ENCODE results near the gene ATG4B.

ATG4B gene

DNA sequence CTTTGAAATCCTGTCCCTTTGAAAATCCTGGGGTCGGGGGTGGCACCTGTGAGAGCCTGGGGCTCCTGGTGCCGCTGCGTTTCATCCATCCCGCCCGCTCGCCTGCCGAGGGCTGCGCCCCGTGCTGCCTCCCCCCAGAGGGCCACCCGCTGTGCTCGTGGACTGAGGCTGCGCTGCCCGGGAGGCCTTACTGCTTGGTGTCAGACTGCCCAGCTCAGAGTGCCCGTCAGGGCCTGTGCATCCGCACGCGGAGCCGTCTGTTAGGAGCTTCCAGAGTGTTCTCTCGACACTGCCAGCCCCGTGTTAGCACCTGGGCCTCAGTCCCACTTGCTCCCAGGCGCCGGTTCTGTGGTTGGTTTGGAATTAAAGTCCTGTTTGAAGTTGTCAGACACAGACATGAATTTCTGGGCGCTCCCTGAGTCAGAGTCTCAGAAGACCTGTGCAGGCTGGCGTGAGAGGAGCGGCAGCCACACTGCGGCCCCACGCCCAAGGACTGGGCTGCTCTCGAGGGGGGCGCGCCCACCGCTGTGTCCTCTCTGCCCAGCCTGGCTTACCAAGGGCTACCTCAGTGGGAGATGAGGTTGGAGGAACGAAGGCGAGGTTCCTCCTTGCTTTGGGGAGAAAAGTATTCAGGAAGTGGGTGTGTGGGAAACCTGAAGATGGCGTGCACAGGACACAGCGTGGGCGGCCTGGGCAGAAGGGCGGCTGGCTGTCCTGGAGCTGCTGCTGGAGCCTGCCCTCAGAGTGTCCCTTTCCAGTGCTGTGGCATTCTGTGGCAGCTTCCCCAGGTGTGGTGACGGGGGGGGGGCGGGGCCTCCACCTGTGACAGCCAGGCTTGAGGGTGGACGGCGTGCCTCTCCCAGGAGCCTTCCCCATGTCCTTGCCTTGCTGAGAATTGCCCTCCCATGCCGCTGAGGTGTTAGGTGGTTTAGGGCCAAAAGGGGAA lies 35.0 kb downstream of the ATG4B start:
- H3K36me3 Mint-ChIP-seq = peaks cover 12% of the 10 kb centered on the region
- H3K27ac Mint-ChIP-seq = no peak overlapping the region
- ATAC-seq (ENCODE audit: low read depth) = no peak

DNA sequence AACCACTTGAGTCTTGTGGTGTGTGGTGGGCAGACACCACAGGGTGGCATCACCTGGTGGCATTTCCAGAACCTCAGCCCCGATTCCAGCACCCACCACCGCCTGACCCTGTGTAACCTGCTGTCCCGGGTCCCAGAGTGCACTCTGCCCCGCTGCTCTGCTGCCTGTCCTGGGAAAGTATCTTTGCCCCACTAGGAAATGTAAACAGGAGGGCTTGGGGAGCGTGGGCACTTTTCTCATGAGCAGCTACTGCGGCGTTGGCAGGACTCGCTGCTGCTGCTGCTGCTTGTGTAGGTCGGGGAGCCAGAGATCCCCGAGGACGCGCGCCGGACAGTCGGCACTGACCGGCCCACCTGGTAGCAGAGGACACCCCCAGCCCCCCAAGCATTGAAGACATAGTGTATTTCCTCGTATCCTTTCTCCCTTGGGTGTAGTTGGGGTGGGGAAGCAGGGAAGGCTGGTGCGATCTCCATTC lies 35.7 kb downstream of the ATG4B start:
- H3K4me3 Mint-ChIP-seq = no peak overlapping the region
- no peaks in the 10 kb centered on the region for H3K27me3 Mint-ChIP-seq
- ATAC-seq (ENCODE audit: low read depth) (no peak), DNase-seq (ENCODE audit: low spot score in 2 of 2) (no peak)
- H3K4me1 Mint-ChIP-seq = no peaks in the 10 kb centered on the region
- peaks cover 7% of the 10 kb centered on the region for H3K36me3 Mint-ChIP-seq
- H3K27ac Mint-ChIP-seq = no peak overlapping the region
- no peaks in the 10 kb centered on the region for H3K9me3 Mint-ChIP-seq

More for the DNA sequence above, 35.0 kb downstream of the ATG4B start:
- no peak overlapping the region for H3K4me3 Mint-ChIP-seq
- DNase-seq (ENCODE audit: low spot score in 2 of 2) = no peak
- H3K9me3 Mint-ChIP-seq = no peaks in the 10 kb centered on the region
- H3K4me1 Mint-ChIP-seq = no peaks in the 10 kb centered on the region
- H3K27me3 Mint-ChIP-seq = no peaks in the 10 kb centered on the region

DNA sequence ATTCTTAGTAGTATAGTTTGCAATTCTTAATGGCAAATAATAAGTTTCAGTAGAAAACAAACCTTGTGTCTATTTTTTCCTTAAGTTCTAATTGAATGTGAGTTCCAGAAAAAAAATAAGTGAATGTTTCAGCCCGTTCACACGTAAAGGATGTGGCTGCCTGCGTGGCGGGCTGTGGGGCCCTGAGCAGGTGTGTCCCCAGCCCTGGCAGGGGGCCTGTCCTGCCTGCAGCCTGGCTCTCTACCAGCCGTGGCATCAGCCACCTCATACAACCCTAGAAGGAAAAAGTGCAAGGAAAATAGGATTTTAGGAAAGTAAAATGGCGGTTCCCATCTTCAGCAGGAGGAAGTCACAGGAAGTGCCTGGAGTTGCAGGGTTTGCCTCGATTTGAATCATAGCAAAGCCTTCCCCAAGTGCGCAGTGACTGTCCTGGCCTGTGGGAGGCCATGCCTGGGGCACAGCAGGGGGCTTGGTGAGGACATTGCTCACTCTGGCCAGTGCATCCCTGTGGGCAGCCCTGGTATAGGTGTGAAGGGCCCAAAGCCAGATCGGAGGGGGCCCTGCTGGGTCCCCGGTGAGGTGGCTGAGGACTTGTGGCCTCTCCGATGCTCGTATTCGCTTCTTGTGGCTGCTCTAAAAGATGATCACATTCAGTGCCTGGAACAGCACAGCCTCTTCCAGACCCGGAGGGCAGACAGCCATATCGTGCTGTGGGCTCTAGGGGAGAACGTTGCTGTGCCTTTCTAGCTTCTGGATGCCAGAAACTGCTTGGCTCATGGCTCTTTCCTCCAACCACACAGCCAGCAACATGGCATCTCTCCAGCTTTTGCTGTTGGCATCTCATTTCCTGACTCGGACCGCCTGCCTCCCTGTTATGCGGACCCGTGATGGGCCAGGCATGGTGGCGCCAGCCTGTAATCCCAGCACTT lies 36.6 kb downstream of the ATG4B start:
- Mint-ChIP-seq H3K4me3 (no peak overlapping the region), H3K9me3 (no peaks in the 10 kb centered on the region), H3K4me1 (no peaks in the 10 kb centered on the region), H3K27ac (no peak overlapping the region), H3K27me3 (no peaks in the 10 kb centered on the region), H3K36me3 (peaks cover 6% of the 10 kb centered on the region)
- DNase-seq (ENCODE audit: low spot score in 2 of 2) (no peak), ATAC-seq (ENCODE audit: low read depth) (no peak)

DNA sequence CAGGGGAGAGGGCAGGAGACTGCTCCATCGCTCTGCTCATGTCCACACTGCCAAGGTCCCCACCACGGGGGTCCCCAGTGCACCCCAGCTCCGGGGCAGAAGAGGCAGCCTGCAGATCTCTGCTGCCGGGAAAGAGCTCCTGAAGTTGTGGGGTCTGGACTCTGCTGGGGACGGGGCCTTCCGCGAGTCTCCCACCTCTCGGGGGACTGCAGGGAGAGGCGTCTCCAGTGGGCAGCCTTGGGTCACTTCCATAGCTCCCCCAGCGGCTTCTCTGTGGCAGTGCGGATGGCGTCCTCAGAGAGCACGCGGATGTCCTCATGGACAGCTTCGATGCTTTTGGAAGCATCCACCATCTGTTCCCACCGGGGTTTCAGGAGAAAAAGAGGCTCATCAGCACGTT lies 38.4 kb downstream of the ATG4B start:
- H3K36me3 Mint-ChIP-seq = peaks cover 12% of the 10 kb centered on the region
- DNase-seq (ENCODE audit: low spot score in 2 of 2) (no peak), ATAC-seq (ENCODE audit: low read depth) (no peak)
- H3K27me3 Mint-ChIP-seq = no peaks in the 10 kb centered on the region
- no peak overlapping the region for H3K27ac Mint-ChIP-seq
- peaks cover 2% of the 10 kb centered on the region for H3K4me1 Mint-ChIP-seq
- no peaks in the 10 kb centered on the region for H3K9me3 Mint-ChIP-seq
- no peak overlapping the region for H3K4me3 Mint-ChIP-seq

DNA sequence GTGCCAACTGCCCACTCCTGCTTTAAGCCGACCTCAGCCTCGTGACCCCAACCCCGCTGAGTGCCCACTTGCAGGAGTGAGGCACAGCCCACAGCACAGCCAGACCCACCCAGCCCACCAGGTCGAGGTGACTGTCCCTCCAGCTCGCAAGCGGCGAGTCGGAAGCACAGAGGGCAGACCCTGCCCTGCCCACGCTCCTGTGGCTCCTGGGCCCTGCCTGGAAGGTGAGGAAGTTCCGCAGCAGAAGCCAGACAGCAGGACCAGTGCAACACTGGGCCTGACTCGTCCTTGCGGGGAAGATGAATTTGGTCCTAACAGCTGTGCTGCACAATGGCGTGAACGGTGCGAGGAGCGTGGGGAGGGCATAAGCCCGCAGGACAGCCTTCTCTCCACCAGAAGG lies 39.2 kb downstream of the ATG4B start:
- H3K36me3 Mint-ChIP-seq = peaks cover 12% of the 10 kb centered on the region
- no peak overlapping the region for H3K27ac Mint-ChIP-seq
- H3K4me3 Mint-ChIP-seq = no peak overlapping the region
- peaks cover 2% of the 10 kb centered on the region for H3K4me1 Mint-ChIP-seq
- no peaks in the 10 kb centered on the region for H3K27me3 Mint-ChIP-seq
- no peak for ATAC-seq (ENCODE audit: low read depth)
- no peaks in the 10 kb centered on the region for H3K9me3 Mint-ChIP-seq
- DNase-seq (ENCODE audit: low spot score in 2 of 2) = no peak

DNA sequence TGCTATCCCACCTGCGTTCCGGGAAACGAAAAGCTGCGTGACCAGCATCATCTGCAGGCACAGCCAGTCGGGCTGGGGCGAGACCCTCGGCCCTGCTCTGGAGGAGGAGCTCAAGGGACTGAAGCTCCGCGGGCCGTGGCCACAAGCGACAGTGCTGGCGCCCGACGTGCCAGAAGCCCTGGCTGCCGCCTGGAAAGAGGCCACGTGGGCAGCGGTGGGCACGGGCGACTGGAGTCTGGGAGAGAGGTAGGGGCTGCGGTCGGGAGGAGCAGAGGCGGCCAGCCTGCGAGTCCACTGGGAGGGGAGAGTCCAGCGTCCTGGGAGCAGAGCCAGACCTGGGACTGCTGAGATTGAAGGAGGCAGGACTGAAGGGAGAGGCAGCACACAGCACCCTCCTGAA lies 39.9 kb downstream of the ATG4B start:
- no peak overlapping the region for H3K27ac Mint-ChIP-seq
- H3K4me3 Mint-ChIP-seq = no peak overlapping the region
- H3K27me3 Mint-ChIP-seq = no peaks in the 10 kb centered on the region
- ATAC-seq (ENCODE audit: low read depth) (no peak), DNase-seq (ENCODE audit: low spot score in 2 of 2) (no peak)
- H3K4me1 Mint-ChIP-seq = peaks cover 2% of the 10 kb centered on the region
- H3K36me3 Mint-ChIP-seq = peaks cover 12% of the 10 kb centered on the region
- no peaks in the 10 kb centered on the region for H3K9me3 Mint-ChIP-seq

DNA sequence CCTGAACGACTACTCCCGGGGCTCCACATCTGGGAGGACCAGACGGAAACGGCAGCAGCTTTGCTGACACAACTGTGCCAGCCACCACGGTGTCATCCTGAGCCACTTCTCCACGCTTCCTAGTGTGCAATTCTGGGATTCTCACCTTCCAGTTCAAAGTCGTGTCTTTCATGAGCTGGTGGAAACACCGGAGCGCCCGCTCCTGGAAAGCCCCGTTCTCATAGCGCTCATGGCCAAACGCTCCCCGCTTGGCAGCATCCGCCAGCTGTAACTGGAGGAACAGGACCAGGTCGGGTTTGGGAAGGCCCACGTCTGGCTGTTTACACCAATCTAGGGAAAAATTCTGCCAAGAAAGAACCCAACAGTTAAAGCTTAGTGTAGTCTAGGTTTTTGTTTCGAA lies 40.8 kb downstream of the ATG4B start:
- peaks cover 12% of the 10 kb centered on the region for H3K36me3 Mint-ChIP-seq

DNA sequence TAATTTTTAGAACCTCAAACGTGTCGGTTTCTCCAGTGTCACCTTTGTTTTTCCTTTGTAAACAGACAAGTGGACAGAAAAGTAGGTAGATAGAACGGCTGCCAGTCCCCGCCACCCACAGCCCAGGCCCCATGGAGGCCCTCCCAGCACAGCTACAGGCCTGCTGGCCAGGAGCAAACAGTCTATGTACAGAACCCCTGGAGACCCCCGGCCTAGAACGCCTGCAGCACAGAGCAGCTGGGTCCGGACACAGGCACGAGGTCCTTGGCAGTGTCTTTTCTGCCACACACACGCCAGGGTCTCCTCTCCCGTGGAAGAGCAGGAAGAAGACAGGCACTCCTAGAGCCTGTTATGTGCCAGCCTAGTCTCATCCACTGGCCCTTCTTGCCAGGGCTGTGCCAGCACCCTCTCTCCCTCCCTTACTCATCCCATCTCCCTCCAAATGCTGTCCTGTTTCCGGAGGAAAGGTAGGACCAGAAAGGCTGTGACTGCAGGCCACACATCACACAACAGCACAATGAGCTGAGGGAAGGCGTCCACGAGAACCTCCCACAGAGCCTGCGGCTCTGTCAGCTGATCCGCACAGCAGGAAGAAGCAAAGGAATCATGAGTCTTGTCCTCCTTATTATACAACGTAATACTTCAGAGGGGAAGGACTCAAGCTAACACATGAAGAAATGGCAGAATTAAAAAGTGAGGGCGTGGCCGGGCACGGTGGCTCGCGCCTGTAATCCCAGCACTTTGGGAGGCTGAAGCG lies 41.5 kb downstream of the ATG4B start:
- no peak for DNase-seq (ENCODE audit: low spot score in 2 of 2)
- ATAC-seq (ENCODE audit: low read depth) = no peak
- H3K36me3 Mint-ChIP-seq = peaks cover 12% of the 10 kb centered on the region
- H3K4me1 Mint-ChIP-seq = peaks cover 2% of the 10 kb centered on the region
- no peak overlapping the region for H3K4me3 Mint-ChIP-seq
- no peak overlapping the region for H3K27ac Mint-ChIP-seq
- no peaks in the 10 kb centered on the region for H3K9me3 Mint-ChIP-seq
- H3K27me3 Mint-ChIP-seq = no peaks in the 10 kb centered on the region

More for the DNA sequence above, 40.8 kb downstream of the ATG4B start:
- H3K27me3 Mint-ChIP-seq = no peaks in the 10 kb centered on the region
- no peak overlapping the region for H3K27ac Mint-ChIP-seq
- H3K4me1 Mint-ChIP-seq = peaks cover 2% of the 10 kb centered on the region
- no peak overlapping the region for H3K4me3 Mint-ChIP-seq
- DNase-seq (ENCODE audit: low spot score in 2 of 2) (no peak), ATAC-seq (ENCODE audit: low read depth) (no peak)
- H3K9me3 Mint-ChIP-seq = no peaks in the 10 kb centered on the region

DNA sequence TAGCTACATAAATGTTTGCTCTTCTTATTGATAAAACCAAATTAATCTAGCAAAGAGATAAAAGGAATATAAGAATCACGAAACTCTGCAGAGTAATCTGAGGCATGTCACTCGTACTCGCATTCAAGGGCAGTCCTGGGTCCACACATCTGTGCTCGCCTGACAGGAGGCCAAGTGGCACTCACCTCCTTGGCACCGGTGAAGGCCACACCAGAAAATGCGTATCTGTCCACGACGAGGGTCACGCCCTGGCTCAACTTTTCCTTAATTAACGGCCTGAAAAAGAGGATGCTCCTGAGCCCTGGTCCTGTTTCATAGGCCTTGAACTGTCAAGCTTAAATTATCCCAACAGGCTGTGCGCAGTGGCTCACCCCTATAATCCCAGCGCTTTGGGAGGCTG lies 42.6 kb downstream of the ATG4B start:
- H3K4me1 Mint-ChIP-seq = peaks cover 2% of the 10 kb centered on the region
- H3K36me3 Mint-ChIP-seq = peaks cover 15% of the 10 kb centered on the region
- no peak overlapping the region for H3K27ac Mint-ChIP-seq
- ATAC-seq (ENCODE audit: low read depth) (no peak), DNase-seq (ENCODE audit: low spot score in 2 of 2) (no peak)
- no peaks in the 10 kb centered on the region for H3K9me3 Mint-ChIP-seq
- no peaks in the 10 kb centered on the region for H3K27me3 Mint-ChIP-seq
- no peak overlapping the region for H3K4me3 Mint-ChIP-seq

DNA sequence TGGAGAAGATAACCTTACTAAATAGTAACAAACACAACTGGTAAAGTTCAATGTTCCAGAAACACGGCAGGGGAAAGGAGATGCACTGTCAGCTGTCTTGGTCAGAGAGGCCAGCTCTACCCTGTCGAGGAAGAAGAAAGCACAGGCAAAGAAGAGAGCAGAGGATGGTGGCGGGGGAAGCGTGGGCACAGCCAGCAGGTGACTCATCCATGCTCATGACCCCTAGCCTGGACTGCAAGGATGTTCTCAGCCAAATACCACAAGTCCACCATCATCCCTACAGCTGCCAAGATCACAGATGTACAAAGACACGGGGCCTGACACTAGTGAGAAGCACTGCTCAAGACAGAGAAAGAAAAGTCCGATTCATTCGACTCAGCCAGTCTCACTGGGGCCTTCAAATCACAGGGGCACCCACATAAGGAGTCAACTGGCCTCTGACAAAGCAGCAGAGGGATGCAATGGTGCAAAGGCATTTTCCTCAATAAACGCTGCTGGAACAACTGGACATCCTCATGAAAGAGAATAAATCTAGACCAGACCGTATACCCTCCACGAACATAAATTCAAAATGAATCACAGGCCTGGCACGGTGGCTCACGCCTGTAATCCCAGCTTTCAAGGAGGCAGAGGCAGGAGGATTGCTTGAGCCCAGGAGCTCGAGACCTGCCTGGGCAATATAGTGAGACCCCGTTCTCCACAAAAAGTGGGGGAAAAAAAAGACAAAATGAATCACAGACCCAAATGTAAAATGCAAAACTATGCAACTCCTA lies 43.5 kb downstream of the ATG4B start:
- H3K36me3 Mint-ChIP-seq = peaks cover 15% of the 10 kb centered on the region
- H3K4me1 Mint-ChIP-seq = peaks cover 3% of the 10 kb centered on the region
- H3K4me3 Mint-ChIP-seq = no peak overlapping the region
- H3K27ac Mint-ChIP-seq = no peak overlapping the region
- DNase-seq (ENCODE audit: low spot score in 2 of 2) (no peak), ATAC-seq (ENCODE audit: low read depth) (no peak)
- H3K9me3 Mint-ChIP-seq = no peaks in the 10 kb centered on the region
- no peaks in the 10 kb centered on the region for H3K27me3 Mint-ChIP-seq

DNA sequence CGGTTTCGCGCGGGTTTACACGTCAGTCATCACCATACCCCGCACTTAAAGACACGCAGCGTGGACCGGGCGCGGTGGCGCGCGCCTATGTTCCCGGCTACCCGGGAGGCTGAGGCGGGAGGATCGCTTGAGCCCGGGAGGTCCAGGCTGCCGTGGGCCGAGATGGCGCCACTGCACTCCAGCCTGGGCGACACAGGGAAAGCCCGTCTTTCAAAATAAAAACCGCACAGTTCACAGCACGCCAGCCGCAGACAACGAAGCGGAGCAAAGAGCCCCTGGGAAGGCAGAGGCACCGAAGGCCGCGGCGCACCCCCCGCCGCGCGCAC lies 48.8 kb downstream of the ATG4B start:
- ATAC-seq (ENCODE audit: low read depth) = peak; percentile 6
- DNase-seq (ENCODE audit: low spot score in 2 of 2) = peak in 1 of 2 donors; percentile 26
- Mint-ChIP-seq H3K4me1 (peaks cover 8% of the 10 kb centered on the region), H3K9me3 (no peaks in the 10 kb centered on the region), H3K27me3 (no peaks in the 10 kb centered on the region), H3K4me3 (peak overlapping the region; percentile 96), H3K27ac (peak overlapping the region; percentile 93), H3K36me3 (peaks cover 5% of the 10 kb centered on the region)

DNA sequence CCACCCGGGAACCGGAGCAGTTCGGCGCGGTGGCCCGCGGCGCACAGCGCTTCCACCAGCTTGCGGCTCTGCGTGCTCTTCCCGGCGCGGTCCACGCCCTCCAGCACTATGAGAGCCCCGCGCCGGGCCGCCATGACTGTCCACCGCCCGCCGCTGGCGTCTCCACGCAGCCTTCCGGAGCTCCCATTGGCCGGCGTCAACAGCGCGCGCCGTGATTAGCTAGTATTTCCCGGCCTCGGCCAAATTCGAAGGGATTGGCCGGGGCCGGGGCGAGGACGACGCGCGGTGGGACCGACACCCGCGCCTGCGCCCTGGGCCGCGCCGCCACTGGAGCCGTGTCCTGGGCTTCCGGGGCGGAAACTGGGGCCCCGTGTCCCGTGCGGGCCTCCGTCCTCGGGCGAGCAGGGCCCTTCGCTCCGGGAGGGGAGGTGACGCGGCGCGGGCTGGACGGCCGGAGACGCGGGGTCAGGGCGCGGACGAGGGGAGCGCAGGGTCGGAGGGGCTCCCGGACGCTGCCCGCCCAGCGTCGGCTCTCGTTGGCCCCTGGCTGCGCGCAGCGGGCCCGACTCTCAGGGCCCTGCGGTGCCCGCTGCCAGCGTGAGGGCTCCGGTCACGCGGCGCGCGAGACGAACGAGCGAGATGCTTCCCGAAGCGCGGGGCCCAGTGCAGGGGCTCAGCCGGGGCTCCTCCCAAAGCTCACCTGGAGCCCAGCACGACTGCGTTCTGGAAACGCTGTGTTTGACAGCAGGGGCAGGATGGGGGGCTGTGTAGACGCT lies 49.3 kb downstream of the ATG4B start, which contains the start of gene DTYMK:
TSS of gene DTYMK (minus strand) at position 166 of the 776 bp plus-strand sequence. CDS start at position 134, 32 bp downstream.
- peaks cover 5% of the 10 kb centered on the region for H3K36me3 Mint-ChIP-seq
- no peaks in the 10 kb centered on the region for H3K27me3 Mint-ChIP-seq
- peaks cover 8% of the 10 kb centered on the region for H3K4me1 Mint-ChIP-seq
- H3K9me3 Mint-ChIP-seq = no peaks in the 10 kb centered on the region
- ATAC-seq (ENCODE audit: low read depth) (peak; percentile 92), DNase-seq (ENCODE audit: low spot score in 2 of 2) (peak; percentile 89 to 95)
- peak within 1 kb of the TSS; percentile 93 for H3K27ac Mint-ChIP-seq
- peak within 1 kb of the TSS; percentile 96 for H3K4me3 Mint-ChIP-seq

Measured in memory B cell (primary cell).